ENCODE data around the gene YEATS2.
"Not testable (repeated sequence)": the region's sequence is repeated elsewhere in the genome, so short reads cannot be mapped to it uniquely, and the experiment has no call there.

YEATS2 gene

DNA sequence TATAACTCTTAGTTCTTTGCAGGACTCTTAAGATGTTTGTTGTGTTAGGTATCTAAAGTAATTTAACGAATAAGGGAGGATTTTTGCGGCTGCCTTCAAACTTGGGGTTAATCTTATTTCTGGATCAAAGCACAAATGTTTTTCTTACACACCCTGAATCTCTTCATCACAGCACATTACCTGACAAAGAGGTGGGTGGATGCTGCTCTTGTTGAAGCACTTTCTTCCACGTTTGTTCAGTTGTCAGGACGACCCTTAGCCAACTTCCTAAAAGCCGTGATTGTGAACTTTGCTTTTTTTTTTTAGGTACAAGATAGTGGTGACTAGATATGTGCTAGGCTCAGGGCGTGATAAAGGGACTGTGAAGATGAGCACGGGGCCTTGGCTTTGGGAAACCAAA is 36.0 kb downstream of the YEATS2 start:
- no peak for DNase-seq (ENCODE audit: low read depth)
- H3K4me3 ChIP-seq (ENCODE audit: low read depth, low read length), result no peak overlapping the region
- TF ChIP-seq, protein P1, sequence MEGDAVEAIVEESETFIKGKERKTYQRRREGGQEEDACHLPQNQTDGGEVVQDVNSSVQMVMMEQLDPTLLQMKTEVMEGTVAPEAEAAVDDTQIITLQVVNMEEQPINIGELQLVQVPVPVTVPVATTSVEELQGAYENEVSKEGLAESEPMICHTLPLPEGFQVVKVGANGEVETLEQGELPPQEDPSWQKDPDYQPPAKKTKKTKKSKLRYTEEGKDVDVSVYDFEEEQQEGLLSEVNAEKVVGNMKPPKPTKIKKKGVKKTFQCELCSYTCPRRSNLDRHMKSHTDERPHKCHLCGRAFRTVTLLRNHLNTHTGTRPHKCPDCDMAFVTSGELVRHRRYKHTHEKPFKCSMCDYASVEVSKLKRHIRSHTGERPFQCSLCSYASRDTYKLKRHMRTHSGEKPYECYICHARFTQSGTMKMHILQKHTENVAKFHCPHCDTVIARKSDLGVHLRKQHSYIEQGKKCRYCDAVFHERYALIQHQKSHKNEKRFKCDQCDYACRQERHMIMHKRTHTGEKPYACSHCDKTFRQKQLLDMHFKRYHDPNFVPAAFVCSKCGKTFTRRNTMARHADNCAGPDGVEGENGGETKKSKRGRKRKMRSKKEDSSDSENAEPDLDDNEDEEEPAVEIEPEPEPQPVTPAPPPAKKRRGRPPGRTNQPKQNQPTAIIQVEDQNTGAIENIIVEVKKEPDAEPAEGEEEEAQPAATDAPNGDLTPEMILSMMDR (conservative IDR thresholded peaks at IDR 0.05; ENCODE audit: low read depth, low read length), result no peak

- no peak overlapping the region for H3K4me3 ChIP-seq (ENCODE audit: low read depth, low read length)
- TF ChIP-seq, protein P1 (conservative IDR thresholded peaks at IDR 0.05; ENCODE audit: low read depth, low read length), result no peak
Measured at GRCh38 chr3:183734750-183735494, 37.3 kb downstream of the YEATS2 start.

DNA sequence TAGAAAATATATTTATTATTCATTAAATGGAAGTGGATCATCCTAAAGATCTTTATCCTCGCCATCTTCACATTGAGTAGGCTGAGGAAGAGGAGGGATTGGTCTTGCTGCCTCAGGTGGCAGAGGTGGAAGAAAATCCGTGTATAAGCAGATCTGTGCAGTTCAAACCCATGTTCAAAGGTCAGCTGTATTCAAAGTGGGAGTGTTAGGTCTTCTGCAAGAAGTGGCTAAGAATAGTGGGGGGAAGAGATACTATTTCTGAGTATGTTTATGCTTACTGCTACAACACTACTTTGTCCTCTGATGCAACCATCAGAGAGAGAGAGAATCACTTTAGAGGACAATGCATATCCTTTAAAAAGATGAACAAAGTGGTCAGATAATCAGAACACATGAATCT is 39.5 kb downstream of the YEATS2 start:
- no peak for DNase-seq (ENCODE audit: low read depth)
- H3K4me3 ChIP-seq (ENCODE audit: low read depth, low read length), result no peak overlapping the region
- TF ChIP-seq, protein P1 (conservative IDR thresholded peaks at IDR 0.05; ENCODE audit: low read depth, low read length), result no peak

More at GRCh38 chr3:183734750-183735494, 37.3 kb downstream of the YEATS2 start:
- DNase-seq (ENCODE audit: low read depth), result no peak

- not testable (repeated sequence) for H3K4me3 ChIP-seq (ENCODE audit: low read depth, low read length); DNase-seq (ENCODE audit: low read depth)
Measured at GRCh38 chr3:183740154-183740553, 42.6 kb downstream of the YEATS2 start.

DNA sequence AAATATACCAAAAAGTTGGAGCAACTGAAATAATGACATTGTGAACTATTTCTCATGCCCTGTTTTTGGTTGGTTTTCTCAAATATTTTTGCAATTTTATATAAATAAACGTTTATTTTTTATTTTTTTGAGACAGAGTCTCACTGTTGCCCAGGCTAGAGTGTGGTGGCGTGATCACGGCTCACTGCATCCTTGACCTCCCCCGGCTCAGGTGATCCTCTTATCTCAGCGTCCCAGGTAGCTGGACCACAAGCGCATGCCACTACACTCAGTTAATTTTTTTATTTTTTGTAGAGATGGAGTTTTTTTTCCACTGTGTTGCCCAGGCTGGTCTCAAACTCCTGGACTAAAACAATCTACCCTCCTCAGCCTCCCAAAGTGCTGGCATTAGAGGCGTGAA is 45.6 kb downstream of the YEATS2 start:
- no peak overlapping the region for H3K4me3 ChIP-seq (ENCODE audit: low read depth, low read length)
- no peak for DNase-seq (ENCODE audit: low read depth)
- TF ChIP-seq, protein P1 (conservative IDR thresholded peaks at IDR 0.05; ENCODE audit: low read depth, low read length), result no peak

GRCh38 chr3:183745300-183746098 is 47.9 kb downstream of the YEATS2 start:
- TF ChIP-seq, protein P1 (conservative IDR thresholded peaks at IDR 0.05; ENCODE audit: low read depth, low read length), result no peak
- DNase-seq (ENCODE audit: low read depth), result peak; percentile 77

DNA sequence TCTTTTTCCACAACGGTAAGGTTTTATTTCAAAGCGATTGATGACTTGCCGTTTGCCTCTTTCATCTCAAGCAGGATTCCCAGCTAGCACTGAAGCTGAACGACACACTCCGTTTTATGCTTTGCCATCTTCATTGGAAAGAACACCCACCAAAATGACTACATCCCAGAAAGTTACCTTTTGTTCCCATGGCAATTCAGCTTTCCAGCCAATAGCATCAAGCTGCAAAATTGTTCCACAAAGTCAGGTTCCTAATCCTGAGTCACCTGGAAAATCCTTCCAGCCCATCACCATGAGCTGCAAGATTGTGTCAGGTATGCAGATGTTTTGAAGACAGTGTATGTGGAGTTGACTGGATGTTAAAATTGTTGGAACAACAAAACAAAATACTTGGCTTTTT is 56.5 kb downstream of the YEATS2 start:
- TF ChIP-seq, protein P1 (conservative IDR thresholded peaks at IDR 0.05; ENCODE audit: low read depth, low read length), result no peak
- no peak overlapping the region for H3K4me3 ChIP-seq (ENCODE audit: low read depth, low read length)
- DNase-seq (ENCODE audit: low read depth), result no peak

More at GRCh38 chr3:183745300-183746098, 47.9 kb downstream of the YEATS2 start:
- no peak overlapping the region for H3K4me3 ChIP-seq (ENCODE audit: low read depth, low read length)
